ENCODE measurements around the gene TCF7L1. TPM values are rescaled to one million over a fixed set of nuclear protein-coding genes. Genes with fewer than 3 reads are reported as not detected.

TCF7L1 gene
- total and polyA plus RNA-seq, 3 experiments from 2014 or later = 0.07 TPM; not detected in 2

DNA sequence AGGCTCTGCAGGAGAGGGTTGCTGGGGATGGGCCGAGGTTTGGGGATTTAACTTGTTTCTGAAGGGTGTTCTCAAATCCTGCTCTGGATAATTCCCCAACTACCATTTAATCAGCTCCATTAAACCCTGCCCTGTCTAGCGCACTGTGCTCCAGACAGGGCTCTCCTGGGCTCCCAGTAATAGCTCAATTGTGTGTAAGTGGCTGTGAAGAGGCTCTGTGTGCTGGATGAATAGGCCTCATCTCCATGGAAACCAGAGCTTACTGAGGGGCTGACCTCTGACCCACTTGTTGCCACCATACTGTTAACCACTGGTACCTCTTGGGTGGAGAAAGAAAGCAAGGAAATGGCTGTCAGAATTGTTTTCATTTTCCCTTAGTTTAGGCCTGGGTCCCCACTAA is 101.7 kb downstream of the TCF7L1 start:
- DNase-seq = no peak
- Mint-ChIP-seq H3K4me1 (peaks cover 0 to 5% (median 0%) of the 10 kb centered on the region in 3 donors), H3K36me3 (no peaks in the 10 kb centered on the region), H3K27me3 (peaks cover 16 to 52% of the 10 kb centered on the region in 2 donors), H3K27ac (no peak overlapping the region), H3K4me3 (no peak overlapping the region), H3K9me3 (no peaks in the 10 kb centered on the region)
- Histone ChIP-seq H3K27me3 (ENCODE audit: insufficient read depth, low read length, poor library complexity, severe bottlenecking) (no peaks in the 10 kb centered on the region), H3K36me3 (ENCODE audit: insufficient read depth, low read length) (no peaks in the 10 kb centered on the region), H3K9me3 (ENCODE audit: low read length) (no peaks in the 10 kb centered on the region), H3K4me1 (ENCODE audit: insufficient read depth, low read length) (no peaks in the 10 kb centered on the region), H3K27ac (ENCODE audit: low read depth, low read length) (no peak overlapping the region), H3K4me3 (ENCODE audit: low read length) (no peak overlapping the region)
- CTCF ChIA-PET = no interaction called here
- POLR2A ChIA-PET = no interaction called here

DNA sequence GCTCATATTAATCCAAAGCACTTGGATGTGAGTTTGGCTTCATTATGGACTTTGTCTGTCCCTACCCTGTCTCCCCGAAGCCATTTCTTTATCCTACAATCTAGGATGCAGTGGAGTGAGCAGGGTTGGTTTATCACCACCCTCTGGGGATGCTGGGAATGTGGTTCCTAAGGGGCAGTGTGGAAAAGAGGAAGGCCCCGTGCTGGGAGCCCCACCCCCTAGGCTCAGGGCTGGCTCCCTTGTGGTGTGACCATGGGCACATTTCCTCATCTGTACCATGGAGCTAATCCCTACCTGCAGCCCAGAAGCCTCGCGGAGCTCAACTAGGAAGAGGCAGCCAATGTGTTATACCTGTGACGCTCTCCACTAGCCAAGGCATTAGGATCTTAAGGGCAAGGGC is 102.1 kb downstream of the TCF7L1 start:
- no peaks in the 10 kb centered on the region for H3K9me3 ChIP-seq (ENCODE audit: low read length)
- H3K4me1 ChIP-seq (ENCODE audit: insufficient read depth, low read length) = no peaks in the 10 kb centered on the region
- Mint-ChIP-seq H3K4me1 (peaks cover 0 to 5% (median 0%) of the 10 kb centered on the region in 3 donors), H3K9me3 (no peaks in the 10 kb centered on the region), H3K36me3 (no peaks in the 10 kb centered on the region), H3K4me3 (no peak overlapping the region), H3K27ac (no peak overlapping the region), H3K27me3 (peaks cover 16 to 49% of the 10 kb centered on the region in 2 donors)
- H3K36me3 ChIP-seq (ENCODE audit: insufficient read depth, low read length) = no peaks in the 10 kb centered on the region
- no peaks in the 10 kb centered on the region for H3K27me3 ChIP-seq (ENCODE audit: insufficient read depth, low read length, poor library complexity, severe bottlenecking)
- no peak overlapping the region for H3K27ac ChIP-seq (ENCODE audit: low read depth, low read length)
- CTCF ChIA-PET = no interaction called here
- no peak for DNase-seq
- POLR2A ChIA-PET = no interaction called here
- no peak overlapping the region for H3K4me3 ChIP-seq (ENCODE audit: low read length)

DNA sequence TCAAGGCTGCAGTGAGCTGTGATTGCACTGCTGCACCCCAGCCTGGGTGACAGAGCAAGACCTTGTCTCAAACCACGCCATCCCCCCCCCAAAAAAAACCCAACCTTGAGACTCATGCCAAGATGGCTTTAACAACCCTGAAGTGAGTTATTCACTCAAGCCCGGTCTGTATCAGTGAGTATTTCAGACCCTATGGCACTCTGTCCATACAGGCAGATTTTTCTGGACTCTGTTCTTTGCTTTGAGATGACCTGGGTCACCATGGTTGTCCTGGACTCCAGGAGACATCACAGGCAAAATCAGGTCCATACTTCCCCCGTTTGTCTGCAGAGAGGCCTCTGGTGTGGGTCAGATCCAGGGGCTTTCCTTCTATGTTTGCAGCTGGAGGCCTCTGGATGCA is 102.9 kb downstream of the TCF7L1 start:
- H3K4me3 ChIP-seq (ENCODE audit: low read length) = no peak overlapping the region
- DNase-seq = no peak
- CTCF ChIA-PET = no interaction called here
- H3K9me3 ChIP-seq (ENCODE audit: low read length) = no peaks in the 10 kb centered on the region
- H3K36me3 ChIP-seq (ENCODE audit: insufficient read depth, low read length) = no peaks in the 10 kb centered on the region
- H3K9me3 Mint-ChIP-seq = no peaks in the 10 kb centered on the region
- H3K27me3 Mint-ChIP-seq = peaks cover 15 to 49% of the 10 kb centered on the region in 2 donors
- POLR2A ChIA-PET = no interaction called here
- peaks cover 0 to 5% (median 0%) of the 10 kb centered on the region in 3 donors for H3K4me1 Mint-ChIP-seq
- H3K36me3 Mint-ChIP-seq = no peaks in the 10 kb centered on the region
- no peaks in the 10 kb centered on the region for H3K27me3 ChIP-seq (ENCODE audit: insufficient read depth, low read length, poor library complexity, severe bottlenecking)
- H3K27ac Mint-ChIP-seq = no peak overlapping the region
- no peaks in the 10 kb centered on the region for H3K4me1 ChIP-seq (ENCODE audit: insufficient read depth, low read length)
- no peak overlapping the region for H3K27ac ChIP-seq (ENCODE audit: low read depth, low read length)
- H3K4me3 Mint-ChIP-seq = no peak overlapping the region

DNA sequence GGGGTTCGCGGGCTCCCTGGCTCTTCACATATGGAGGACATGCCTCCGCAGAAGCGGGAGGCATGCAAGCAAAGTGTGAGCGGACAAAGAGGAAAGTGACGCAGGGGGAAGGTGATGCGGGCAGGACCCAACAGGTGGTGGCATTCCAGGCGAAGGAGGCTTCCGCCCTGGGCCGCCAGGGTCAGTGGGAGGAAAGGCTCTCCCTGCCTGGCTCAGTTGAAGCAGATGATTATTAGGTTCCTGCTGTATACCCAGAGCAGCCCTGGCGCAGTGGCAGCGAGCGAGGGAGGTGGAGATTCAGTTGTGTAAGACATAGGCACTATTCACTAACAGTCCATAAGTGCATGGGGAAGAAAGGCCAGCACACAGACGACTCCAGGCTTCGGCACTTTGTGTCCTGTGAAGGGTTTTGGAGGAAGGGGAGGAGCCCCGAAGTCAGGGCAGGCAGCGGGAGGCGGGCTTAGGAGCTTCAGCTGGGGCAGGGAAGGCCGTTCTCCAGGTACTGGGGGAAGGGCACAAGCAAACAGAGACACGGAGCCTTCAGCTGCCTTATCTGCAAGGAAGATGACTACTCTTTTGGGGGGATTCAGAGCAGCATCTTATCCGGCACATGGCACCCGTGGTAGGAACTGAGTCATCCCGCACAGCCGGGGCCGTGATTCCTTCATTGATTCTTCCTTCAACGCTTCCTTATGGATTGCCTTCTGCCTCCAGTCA is 104.8 kb downstream of the TCF7L1 start:
- Histone ChIP-seq H3K4me1 (ENCODE audit: insufficient read depth, low read length) (no peaks in the 10 kb centered on the region), H3K36me3 (ENCODE audit: insufficient read depth, low read length) (no peaks in the 10 kb centered on the region), H3K27me3 (ENCODE audit: insufficient read depth, low read length, poor library complexity, severe bottlenecking) (no peaks in the 10 kb centered on the region), H3K9me3 (ENCODE audit: low read length) (no peaks in the 10 kb centered on the region), H3K27ac (ENCODE audit: low read depth, low read length) (no peak overlapping the region), H3K4me3 (ENCODE audit: low read length) (no peak overlapping the region)
- ChIA-PET CTCF (no interaction called here), POLR2A (no interaction called here)
- Mint-ChIP-seq H3K4me3 (no peak overlapping the region), H3K27me3 (peaks cover 14 to 46% of the 10 kb centered on the region in 2 donors), H3K27ac (no peak overlapping the region), H3K4me1 (no peaks in the 10 kb centered on the region), H3K9me3 (no peaks in the 10 kb centered on the region), H3K36me3 (no peaks in the 10 kb centered on the region)
- DNase-seq = no peak

DNA sequence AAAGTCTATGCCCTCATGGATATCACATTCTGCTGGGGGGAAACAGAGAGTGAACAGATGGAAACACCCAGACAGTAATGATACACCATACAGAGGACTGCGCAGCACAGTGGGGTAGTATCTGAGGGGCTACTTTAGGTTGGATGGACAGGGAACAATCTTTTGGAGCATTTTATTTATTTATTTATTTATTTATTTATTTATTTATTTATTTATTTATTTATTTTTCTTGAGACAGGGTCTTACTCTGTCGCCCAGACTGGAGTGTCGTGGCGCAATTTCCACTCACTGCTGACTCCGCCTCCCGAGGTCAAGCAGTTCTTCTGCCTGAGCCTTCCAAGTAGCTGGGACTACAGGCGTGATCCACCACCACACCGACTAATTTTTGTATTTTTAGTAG is 105.4 kb downstream of the TCF7L1 start:
- Mint-ChIP-seq H3K4me1 (no peaks in the 10 kb centered on the region), H3K27me3 (peaks cover 15 to 50% of the 10 kb centered on the region in 2 donors), H3K9me3 (no peaks in the 10 kb centered on the region), H3K36me3 (no peaks in the 10 kb centered on the region), H3K27ac (no peak overlapping the region), H3K4me3 (no peak overlapping the region)
- no peak for DNase-seq
- Histone ChIP-seq H3K27ac (ENCODE audit: low read depth, low read length) (no peak overlapping the region), H3K36me3 (ENCODE audit: insufficient read depth, low read length) (no peaks in the 10 kb centered on the region), H3K4me1 (ENCODE audit: insufficient read depth, low read length) (no peaks in the 10 kb centered on the region), H3K9me3 (ENCODE audit: low read length) (no peaks in the 10 kb centered on the region), H3K4me3 (ENCODE audit: low read length) (no peak overlapping the region), H3K27me3 (ENCODE audit: insufficient read depth, low read length, poor library complexity, severe bottlenecking) (no peaks in the 10 kb centered on the region)
- ChIA-PET POLR2A (no interaction called here), CTCF (no interaction called here)

GRCh38 chr2:85239102-85239501 is 105.9 kb downstream of the TCF7L1 start:
- Histone ChIP-seq H3K27ac (ENCODE audit: low read depth, low read length) (no peak overlapping the region), H3K9me3 (ENCODE audit: low read length) (no peaks in the 10 kb centered on the region), H3K36me3 (ENCODE audit: insufficient read depth, low read length) (no peaks in the 10 kb centered on the region), H3K4me3 (ENCODE audit: low read length) (no peak overlapping the region), H3K4me1 (ENCODE audit: insufficient read depth, low read length) (no peaks in the 10 kb centered on the region), H3K27me3 (ENCODE audit: insufficient read depth, low read length, poor library complexity, severe bottlenecking) (no peaks in the 10 kb centered on the region)
- Mint-ChIP-seq H3K9me3 (no peaks in the 10 kb centered on the region), H3K27me3 (peaks cover 15 to 52% of the 10 kb centered on the region in 2 donors), H3K27ac (no peak overlapping the region), H3K36me3 (no peaks in the 10 kb centered on the region), H3K4me1 (no peaks in the 10 kb centered on the region), H3K4me3 (no peak overlapping the region)
- ChIA-PET POLR2A (no interaction called here), CTCF (no interaction called here)
- DNase-seq = no peak

GRCh38 chr2:85240055-85240454 is 106.9 kb downstream of the TCF7L1 start:
- Histone ChIP-seq H3K4me3 (ENCODE audit: low read length) (no peak overlapping the region), H3K9me3 (ENCODE audit: low read length) (no peaks in the 10 kb centered on the region), H3K27me3 (ENCODE audit: insufficient read depth, low read length, poor library complexity, severe bottlenecking) (no peaks in the 10 kb centered on the region), H3K4me1 (ENCODE audit: insufficient read depth, low read length) (no peaks in the 10 kb centered on the region), H3K27ac (ENCODE audit: low read depth, low read length) (no peak overlapping the region), H3K36me3 (ENCODE audit: insufficient read depth, low read length) (no peaks in the 10 kb centered on the region)
- H3K4me3 Mint-ChIP-seq = no peak overlapping the region
- H3K9me3 Mint-ChIP-seq = no peaks in the 10 kb centered on the region
- no peaks in the 10 kb centered on the region for H3K36me3 Mint-ChIP-seq
- H3K27me3 Mint-ChIP-seq = peaks cover 14 to 55% of the 10 kb centered on the region in 2 donors
- CTCF ChIA-PET = no interaction called here
- DNase-seq = no peak
- H3K27ac Mint-ChIP-seq = no peak overlapping the region
- H3K4me1 Mint-ChIP-seq = no peaks in the 10 kb centered on the region
- POLR2A ChIA-PET = no interaction called here

- no peak overlapping the region for H3K4me3 ChIP-seq (ENCODE audit: low read length)
- H3K36me3 Mint-ChIP-seq = no peaks in the 10 kb centered on the region
These were observed 109.1 kb downstream of the TCF7L1 start for GRCh38 chr2:85242321-85242720.

More at GRCh38 chr2:85242321-85242720, 109.1 kb downstream of the TCF7L1 start:
- ChIA-PET POLR2A (no interaction called here), CTCF (no interaction called here)
- no peak overlapping the region for H3K27ac ChIP-seq (ENCODE audit: low read depth, low read length)
- H3K36me3 ChIP-seq (ENCODE audit: insufficient read depth, low read length) = no peaks in the 10 kb centered on the region
- no peaks in the 10 kb centered on the region for H3K4me1 ChIP-seq (ENCODE audit: insufficient read depth, low read length)
- Mint-ChIP-seq H3K27me3 (peaks cover 10 to 45% of the 10 kb centered on the region in 2 donors), H3K27ac (no peak overlapping the region), H3K4me1 (no peaks in the 10 kb centered on the region), H3K9me3 (no peaks in the 10 kb centered on the region), H3K4me3 (no peak overlapping the region)
- H3K27me3 ChIP-seq (ENCODE audit: insufficient read depth, low read length, poor library complexity, severe bottlenecking) = no peaks in the 10 kb centered on the region
- DNase-seq = no peak
- no peaks in the 10 kb centered on the region for H3K9me3 ChIP-seq (ENCODE audit: low read length)
